GM21786 (cell line): ENCODE measurements around the gene GLRX5.

Experiments used
- ATAC-seq: cut with Tn5 transposase; IDR thresholded peaks from one replicate; pipeline ENCODE4 v1.9.1; 2021; ENCODE audit not compliant: unreplicated experiment

Gene GLRX5

DNA sequence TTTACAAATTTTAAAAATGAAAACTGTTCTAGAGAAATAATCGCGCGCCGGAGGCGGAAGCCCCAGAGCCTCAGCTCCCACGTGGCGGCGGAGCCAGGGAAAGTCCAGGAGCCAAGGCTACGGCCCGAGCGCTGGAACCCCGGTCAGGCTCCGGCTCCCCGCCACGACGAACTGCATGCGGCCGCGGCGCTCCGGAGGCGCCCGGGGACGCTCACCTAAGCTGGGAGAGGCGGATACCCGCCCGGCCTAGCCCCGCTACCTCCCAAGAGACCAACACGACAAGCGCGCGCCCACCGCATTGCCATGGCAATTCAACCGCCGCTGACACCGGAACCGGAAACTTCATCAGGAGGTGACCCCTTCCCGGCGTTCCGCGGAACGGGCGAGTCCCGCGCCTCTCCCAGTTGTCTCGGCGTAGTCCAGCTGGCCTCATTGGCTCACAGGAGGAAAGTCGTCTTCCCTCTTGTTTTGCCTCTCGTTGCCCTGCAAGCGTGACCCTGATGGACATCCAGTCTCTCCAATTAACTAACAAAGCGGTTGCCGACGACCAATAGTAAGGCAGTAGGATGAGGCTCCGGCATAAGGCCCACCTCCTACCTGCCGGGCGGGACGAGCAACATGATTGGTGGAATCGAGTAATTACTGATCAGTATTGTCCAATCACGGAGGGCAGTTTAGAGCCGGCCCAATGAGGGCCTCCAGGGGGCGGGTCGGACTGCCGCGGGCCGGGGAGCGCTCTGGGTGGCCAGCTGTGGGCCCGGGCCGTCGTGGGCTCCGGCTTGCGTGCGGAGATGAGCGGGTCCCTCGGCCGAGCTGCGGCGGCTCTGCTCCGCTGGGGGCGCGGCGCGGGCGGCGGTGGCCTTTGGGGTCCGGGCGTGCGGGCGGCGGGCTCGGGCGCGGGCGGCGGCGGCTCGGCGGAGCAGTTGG is at the start of gene GLRX5:
GLRX5 (plus strand) TSS at position 752 of the 927 bp plus-strand sequence; CDS start at position 792, 40 bp downstream.
- ATAC-seq = peak; percentile 94

DNA sequence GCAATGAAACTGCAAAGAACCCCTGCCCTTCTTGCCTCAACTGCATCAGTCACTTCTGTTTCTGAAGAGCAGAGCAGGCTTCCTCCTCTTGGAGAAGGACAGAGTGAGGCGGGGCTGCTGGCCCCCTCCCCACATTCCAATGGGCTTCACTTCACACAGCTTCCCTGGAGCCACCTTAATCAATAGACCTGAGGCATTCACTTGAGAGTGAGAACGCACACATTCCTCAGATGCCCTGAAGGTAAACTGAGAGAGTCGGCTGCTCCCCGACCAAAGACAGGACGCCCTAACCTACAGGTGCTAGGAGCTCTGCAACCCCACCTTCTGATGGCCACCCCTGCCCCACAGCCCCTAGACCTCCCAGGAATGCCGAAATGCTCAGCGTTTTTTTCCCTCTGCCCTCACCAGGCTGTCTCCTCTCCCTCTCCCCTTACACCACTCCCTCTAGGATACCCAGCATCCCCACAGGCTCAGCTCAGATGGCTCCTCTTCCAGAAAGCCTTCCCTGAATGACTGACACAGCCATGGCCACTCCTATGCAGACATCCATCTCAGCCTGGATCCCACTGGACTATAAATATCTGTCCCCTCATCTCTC is 49.5 kb upstream of the GLRX5 start:
- no peak for ATAC-seq

DNA sequence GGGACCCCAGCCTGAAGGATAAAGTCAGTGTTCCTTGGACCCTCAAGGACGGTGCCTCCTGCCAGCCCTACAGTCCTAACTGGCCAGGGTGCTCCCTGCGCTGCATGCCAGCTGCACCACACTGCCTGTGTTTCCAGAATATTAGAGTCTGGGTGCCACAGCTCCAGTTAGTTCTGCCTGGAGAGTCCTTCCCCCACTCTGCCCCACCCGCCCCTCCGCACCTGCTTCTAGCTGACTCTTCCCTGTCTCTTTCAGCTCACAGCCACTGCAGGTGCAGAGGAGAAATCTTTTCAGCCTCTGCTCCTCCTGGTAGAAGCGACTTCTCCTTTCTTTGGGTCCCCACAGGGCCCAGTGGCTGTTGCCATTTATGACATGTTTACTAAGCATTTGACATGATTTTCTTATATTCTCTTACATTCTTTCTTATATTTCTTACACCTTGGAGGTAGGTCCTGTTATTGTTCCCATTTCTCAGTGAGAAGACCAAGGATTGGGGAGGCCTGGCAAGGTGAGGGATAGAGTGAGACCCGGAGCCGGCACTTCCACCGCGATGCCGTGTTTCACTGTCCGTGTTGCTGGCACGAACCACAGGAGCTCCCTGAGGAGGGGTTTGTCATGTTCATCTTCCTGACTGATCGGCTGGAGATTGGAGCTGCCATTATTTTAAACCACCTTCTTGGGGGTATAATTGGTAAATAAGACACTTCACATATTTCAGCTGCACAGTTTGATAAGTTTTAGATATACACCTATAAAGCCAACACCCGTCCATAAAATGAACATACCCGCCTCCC is 47.8 kb upstream of the GLRX5 start:
- ATAC-seq = no peak

DNA sequence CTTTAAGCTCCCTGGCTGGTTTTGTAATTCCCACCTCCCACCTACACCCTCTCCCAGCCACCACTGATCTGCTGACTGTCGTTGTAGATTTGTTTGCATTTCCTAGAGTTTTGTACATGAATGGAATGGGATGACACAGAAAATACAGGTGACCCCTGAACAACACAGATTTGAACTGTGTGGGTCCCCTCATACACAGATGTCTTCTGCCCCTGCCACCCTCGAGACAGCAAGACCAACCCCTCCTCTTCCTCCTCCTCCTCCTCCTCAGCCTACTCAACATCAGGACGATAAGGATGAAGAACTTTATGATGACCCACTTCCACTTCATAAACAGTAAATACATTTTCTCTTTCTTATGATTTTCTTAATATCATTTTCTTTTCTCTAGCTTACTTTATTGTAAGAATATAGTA is 47.2 kb upstream of the GLRX5 start:
- ATAC-seq = no peak

DNA sequence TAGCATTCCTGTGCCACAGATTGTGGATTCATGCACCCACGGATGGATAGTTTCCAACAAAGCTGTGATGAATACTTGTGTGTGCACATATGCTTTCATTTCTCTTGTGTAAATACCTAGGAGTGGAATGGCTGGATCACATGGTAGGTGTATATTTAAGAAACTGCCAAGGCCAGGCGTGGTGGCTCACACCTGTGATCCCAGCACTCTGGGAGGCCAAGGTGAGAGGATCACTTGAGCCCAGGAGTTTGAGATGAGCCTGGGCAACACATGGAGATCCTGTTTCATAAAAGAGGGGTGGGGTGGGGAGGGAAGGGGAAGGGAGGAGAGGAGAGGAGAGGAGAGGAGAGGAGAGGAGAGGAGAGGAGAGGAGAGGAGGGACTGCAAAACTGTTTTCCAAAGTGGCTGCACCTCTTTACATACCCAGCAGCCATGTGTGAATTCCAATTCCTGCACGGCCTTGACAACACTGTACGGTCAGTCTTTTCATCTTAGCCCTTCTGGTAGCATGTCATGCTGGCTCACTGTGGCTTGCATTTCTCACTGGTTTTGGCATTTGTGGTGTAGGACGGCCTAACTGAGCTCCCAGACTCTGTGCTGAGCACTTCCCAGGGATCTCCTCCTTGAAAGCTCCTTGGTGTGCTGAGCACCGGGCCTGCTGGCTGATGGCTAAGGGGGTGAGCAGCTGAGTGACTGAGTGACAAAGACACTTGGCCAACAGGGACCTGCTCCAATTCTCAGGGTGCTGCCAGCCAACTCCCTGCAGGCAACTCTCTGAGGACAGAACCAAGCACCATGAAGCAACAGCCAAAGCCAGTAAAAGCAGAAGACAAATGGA is 46.3 kb upstream of the GLRX5 start:
- no peak for ATAC-seq

DNA sequence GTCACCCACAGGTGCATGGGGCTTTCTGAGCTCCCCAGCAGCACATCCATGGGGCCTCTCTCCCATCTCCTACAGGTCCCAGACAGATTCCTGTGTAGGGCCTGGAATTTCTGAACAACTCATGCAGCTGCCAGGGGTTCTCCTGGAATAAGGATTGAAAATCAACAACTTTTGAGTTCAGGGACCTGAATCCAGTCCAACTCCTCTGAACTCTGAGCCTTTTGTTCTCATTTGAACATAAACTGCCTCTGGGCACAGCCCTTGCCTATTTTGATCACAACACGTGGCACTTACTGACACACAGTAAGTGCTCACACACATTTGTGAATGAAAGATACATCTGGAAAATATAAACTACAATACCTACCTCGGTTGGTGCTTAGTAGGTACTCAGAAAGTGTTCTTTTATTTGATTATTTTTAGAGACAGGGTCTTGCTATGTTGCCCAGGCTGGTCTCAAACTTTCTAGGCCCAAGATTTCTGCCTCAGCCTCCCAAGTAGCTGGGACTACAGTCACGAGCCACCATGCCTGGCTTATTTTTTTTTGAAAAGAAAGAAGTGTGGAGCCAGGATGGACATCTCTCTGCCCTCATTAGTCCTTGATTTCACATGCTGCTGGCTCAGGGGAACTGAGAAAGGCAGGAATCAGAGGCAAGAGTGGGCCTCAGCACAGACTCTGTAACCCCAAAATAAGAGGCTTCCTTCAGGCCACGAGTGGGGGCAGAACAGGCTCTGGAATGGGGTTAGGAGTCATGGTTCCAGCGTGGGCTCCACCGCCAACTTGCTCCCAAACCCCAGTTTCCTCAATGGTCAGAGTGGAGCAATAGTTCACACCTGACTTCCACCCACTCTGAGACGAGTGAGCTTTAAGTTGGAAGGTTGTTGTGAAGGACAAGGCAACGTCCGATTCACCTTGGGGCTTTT is 45.4 kb upstream of the GLRX5 start:
- ATAC-seq = no peak

DNA sequence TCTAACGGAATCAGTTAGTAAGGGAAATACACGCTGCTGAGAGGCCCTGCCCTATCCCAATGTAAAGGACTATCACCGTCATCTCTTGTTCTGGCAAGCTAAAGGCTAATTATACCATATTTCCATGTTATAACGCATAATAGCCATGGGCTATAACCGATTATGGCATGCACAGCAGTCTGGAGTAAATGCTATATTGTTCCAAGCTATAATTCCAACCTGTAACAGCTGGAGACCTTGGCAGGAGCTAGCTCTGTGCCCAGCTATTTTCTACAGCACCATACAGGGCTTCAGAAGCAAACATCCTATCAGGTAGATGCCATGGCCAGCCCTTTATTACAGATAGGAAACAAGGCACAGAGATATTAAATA is 44.7 kb upstream of the GLRX5 start:
- no peak for ATAC-seq

DNA sequence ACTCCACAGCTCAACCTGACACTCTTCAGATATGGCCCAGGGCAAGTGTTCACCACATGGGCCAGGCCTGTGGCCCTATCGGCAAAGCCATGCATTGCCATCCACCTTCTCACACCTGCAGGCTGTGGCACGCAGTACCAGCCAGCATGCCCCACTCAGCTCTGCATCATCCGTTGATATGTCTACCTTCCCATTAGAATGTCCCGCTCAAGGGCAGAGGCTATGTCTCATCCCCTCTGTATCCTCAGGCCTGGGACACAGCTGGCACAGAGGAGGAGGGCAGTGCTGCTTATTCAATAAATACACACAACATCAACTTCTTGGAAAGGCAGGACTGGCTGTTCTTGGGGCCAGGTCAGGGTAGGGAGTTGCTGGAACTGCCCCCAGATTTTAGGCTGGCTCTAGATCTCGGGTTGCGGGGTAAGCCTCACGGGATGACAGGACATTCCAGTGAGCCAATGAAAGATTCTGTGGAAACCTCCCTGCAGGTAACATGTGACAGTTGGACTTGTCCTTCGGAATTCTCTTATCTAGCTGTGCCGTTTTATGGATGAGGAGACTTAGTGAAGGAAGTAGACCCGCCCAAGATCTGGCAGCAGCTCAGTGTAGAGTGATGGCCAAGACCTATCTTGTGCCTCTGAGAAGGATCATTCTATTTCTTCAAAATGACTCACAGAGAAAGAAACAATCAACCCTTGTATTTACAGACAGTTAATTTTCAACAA is 44.0 kb upstream of the GLRX5 start:
- no peak for ATAC-seq

DNA sequence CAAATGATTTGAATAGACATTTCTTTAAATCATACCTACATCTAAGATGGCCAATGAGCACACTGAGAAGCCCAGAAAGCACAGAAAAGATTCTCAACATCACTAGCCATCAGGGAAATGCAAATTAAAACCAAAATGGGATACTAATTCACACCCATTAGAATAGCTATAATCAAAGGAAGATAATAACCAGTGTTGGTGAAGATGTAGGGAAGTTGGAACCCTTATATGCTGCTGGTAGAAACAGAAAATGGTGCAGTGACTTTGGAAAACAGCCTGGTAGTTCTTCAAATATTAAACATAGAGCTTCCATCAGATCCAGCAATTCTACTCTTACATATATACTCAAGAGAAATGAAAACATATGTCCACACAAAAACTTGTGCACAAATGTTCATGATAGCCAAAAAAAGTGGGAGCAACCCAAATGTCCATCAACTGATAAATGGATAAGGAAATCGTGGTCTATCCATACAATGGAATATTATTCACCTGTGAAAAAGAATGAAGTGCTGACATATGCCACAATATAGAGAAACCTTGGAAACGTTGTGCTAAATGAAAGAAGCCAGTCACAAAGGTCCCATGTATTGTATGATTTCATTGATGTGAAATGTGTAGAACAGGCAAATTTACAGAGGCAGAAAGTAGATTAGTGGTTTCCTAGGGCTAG is 42.8 kb upstream of the GLRX5 start:
- no peak for ATAC-seq

DNA sequence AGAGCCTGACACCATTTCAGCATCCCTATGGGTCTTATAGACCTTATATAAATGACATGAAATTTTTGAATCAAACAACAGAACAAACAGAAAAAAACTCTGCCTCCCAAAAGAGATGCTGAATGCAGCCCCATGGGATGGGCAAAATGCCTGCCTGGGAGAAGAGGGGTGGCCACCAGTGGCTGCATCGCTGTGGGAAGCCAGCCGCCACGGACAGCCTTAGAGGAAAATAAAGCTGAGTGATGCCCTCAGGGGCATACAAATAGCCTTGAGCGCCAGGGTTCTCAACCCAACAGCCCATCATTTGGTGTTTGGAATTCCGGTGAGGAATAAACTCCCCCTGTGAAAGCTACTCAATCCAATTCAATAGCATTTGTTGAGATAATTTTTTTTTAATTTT is 41.3 kb upstream of the GLRX5 start:
- no peak for ATAC-seq

DNA sequence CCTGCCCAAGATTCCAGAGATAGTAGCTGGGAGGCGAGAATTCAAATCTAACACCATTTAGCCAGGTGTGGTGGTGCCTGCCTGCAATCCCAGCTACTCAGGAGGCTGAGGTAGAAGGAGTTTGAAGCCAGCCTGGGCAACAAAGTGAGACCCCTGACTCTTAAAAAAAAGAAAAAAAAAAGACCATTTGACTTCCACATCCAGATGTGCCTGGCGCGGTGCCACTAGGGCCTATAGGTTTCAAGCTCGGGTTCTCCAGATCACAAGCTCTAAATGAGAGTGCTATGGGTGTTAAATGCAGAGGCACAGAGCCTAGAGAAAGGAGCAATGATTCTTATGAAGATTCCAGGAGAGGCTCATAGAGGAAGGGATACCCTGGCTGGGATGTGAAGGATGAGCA is 40.9 kb upstream of the GLRX5 start:
- ATAC-seq = no peak

DNA sequence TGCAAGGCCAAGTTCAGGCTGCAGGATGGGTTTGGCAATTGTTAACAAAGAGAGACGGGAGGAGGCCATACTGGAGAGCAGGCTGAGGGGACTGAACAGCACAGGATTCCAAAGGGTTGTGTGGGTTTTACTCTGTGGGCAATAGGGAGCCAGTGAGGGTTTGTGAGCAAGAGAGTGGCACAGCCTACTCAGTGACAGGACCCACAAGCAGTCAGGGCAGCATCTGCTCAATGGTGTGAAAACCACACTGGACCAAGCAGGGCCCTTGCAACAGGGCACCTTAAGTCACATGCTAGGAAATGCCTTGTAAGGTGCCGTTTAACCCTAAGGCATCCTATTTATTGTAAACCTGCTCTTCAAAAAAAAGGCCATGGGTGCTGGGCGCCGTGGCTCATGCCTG is 40.4 kb upstream of the GLRX5 start:
- peak; percentile 34 for ATAC-seq

DNA sequence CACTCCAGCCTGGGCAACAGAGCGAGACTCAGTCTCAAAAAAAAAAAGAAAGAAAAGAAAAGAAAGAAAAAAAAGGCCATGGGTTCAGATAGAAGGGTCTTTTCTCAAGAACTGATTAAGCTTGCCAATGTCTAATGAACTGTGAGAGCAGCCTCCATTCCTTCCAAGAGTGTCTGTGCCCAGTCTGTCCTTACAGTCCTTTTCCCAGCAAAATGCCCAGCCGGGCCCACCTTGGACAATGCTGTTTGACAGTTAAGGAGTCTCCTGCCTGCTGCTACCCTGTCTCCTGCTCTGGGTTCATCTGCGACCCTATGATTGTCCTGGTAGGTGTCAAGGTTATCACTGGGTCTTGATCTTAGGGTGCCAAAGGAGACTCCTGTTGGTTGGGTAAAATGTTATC is 39.8 kb upstream of the GLRX5 start:
- ATAC-seq = no peak

DNA sequence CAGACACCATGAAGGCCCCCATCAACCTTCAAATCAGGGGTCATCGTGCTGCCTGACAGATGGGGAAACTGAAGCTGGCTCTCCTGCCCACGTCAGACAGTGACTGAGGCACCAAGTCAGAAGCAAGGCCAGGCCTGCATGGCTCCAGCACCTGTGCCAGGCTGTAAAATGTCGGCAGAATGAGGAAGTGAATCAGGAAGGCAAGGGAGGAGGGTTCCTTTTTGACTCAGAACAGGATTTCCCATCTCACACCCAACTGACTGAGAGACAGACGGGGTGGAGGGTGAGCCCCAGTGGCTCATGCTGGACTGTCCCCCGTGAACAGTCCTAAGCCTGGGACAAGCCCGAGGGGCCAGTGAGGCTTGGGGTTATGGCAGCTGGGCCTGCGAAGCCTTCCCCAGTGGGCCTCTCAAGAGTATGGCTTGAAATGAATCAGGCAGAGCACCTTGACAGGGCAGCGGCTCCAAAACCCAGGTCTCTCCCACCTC is 39.3 kb upstream of the GLRX5 start:
- ATAC-seq = peak; percentile 82

DNA sequence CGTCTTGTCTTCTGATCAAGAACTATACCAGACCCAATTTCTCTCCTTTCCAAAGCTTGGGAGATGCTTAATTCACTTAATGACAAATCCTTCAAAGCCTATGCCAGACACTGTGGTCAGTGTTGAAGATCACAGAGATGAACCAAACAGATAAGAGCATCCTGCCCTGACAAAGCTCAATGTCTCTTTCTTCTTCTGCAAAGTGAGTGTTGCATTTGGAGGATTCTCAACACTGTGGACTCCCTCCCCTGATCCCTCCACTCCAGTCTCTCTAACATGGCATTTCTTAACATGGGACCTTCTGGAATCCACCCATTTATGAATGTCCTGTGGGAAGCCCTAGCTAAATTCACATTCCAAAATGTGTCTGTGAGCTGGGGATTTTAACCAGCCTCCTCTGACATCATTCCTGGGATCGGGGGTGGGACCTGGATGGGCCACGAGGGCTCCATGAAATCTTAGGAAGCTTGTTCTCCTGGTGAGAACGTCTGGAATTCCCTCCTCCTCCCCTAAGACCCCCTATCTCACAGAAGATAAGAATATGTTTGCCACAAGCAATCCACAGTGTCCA is 38.7 kb upstream of the GLRX5 start:
- ATAC-seq = peak; percentile 13

DNA sequence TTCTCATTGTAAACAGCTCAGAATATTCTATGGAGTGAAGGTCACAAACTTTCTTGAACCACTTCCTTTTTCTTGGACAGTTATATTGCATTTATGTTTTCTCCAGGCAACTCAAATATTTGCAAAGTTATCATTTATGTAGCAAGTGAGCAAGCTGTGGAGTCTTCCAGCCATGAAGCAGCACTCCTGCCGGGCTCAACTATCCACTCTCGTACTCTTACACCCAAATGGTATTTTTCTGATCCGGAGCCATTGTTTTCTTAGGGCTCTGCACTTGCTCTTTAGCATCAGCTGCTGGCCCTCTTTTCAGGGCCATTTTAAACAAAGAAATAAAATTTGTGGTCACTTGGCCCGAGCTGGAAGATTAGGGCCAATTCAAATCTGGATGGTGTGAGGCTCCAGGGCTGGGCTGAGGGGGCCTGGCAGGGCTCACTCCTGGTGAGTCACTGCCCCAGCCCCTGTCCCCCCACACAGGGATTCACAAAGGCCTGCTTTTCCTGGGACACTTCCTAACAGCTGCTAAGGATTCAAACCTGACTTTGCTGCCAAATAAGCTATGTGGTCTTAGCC is 38.1 kb upstream of the GLRX5 start:
- ATAC-seq = no peak

DNA sequence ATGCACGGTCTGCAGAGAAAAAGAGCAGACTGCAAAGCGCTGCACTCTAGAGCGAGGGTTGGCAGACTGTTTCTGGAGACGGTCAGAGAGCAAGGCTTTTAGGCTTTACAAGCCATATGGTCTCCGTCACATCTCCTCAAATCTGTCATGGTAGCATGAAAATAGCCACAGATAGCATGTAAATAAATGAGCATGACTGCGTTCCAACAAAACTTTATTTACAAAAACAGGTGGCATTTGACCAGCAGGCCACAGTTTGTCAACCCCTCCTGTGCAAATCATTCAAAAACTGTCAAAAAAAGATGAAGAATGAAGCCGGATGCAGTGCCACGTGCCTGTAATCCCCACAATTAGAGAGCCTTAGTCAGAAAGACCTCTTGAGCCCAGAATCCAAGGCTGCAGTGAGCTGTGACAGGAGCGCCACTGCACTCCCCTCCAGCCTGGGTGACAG is 37.3 kb upstream of the GLRX5 start:
- no peak for ATAC-seq
